ENCODE measurements around the gene MAP1A.

- no peak for TF ChIP-seq CTCF (IDR thresholded peaks at IDR 0.05)
- no peak for TF ChIP-seq POLR2A (IDR thresholded peaks at IDR 0.05)
Observed at GRCh38 chr15:43492266-43492665, 25.1 kb upstream of the MAP1A start.

Measured in lower leg skin (tissue), 3 donors.